SK-N-MC (cell line): ENCODE measurements around the gene AKT1.

Source experiments
- DNase-seq: peaks from one replicate; pipeline ENCODE4 v3.0.0-alpha.2; 2011; ENCODE audit warnings: low read depth, low spot score
- H3K27ac ChIP-seq: fragments of 200-600 bp; sonication (generic); 2 replicates; pipeline ENCODE4 v1.5.1; 2016; ENCODE audit warnings: mixed run types
- H3K36me3 ChIP-seq: fragments of 200-600 bp; sonication (generic); 2 replicates; pipeline ENCODE4 v1.6.1; 2017; ENCODE audit warnings: antibody characterized with exemption, low read length, mixed read lengths; ENCODE audit not compliant: insufficient read depth
- H3K4me3 ChIP-seq: fragments of 200-600 bp; sonication (generic); 2 replicates; pipeline ENCODE4 v1.5.1; 2016
- H3K9ac ChIP-seq: fragments of 200-600 bp; sonication (generic); 2 replicates; pipeline ENCODE4 v1.8.0; 2017; ENCODE audit warnings: mixed run types, mixed read lengths; ENCODE audit not compliant: insufficient read length
- H3K9me3 ChIP-seq: fragments of 200-600 bp; sonication (generic); 2 replicates; pipeline ENCODE4 v1.6.1; 2017; ENCODE audit warnings: low read depth, mild to moderate bottlenecking, antibody characterized with exemption, low read length, moderate library complexity, mixed read lengths
- EZH2 ChIP-seq: fragments of 200-600 bp; sonication (generic); IDR thresholded peaks from one replicate; pipeline ENCODE4 v1.6.1; 2017; ENCODE audit warnings: antibody characterized with exemption
- FOXP2 ChIP-seq: optimal IDR thresholded peaks from 2 replicates; pipeline ENCODE3; 2011; ENCODE audit warnings: mild to moderate bottlenecking, moderate library complexity; ENCODE audit not compliant: insufficient read depth; ENCODE audit errors: extremely low read length, control extremely low read depth
- POLR2AphosphoS5 ChIP-seq: IDR thresholded peaks from 2 replicates; pipeline ENCODE4 v1.6.1; 2012; ENCODE audit warnings: mild to moderate bottlenecking, low read depth, low read length, borderline replicate concordance

AKT1 gene

DNA sequence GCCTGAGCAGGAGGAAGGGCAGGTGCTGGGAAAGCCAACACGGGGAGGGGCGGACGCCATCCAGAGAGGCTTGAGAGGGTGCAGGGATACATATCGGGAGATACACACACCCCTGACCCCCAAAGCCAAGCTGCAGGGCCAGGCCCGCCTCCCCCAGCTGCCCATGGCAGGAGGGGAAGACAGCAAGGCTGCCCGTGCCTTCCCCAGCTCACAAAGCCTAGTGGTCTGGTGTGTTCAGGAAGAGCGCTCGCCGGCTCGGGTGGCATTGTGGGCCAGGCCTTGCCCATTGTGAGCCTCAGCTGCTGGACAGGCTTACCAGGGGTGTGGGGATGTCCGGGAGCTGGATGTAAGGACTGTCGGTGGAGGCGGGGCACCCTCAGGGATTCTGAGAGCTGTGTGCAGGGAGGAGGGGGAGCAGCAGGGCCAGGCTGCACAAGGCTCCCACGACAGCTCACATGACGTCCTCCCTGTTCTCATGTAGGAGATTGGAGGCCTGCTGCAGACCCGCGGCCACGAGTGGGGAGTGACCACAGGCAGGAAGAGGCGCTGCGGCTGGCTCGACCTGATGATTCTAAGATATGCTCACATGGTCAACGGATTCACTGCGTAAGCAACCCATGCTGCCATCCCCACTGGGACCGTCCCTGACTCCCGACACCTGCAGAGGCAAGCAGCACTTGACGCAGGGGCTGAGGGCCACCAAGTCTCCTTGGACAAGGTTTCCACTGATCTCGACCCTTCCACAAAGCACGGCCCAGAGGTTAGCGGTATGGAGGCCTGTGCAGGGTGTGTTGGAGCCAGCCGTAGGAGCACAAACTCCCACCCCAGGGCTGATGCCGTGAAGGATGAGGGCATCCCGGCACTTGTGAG, 52.7 kb downstream of the AKT1 start:
- Histone ChIP-seq H3K4me3 (no peak overlapping the region), H3K27ac (no peak overlapping the region), H3K9ac (no peak overlapping the region), H3K36me3 (no peaks in the 10 kb centered on the region), H3K9me3 (no peaks in the 10 kb centered on the region)
- no peak for DNase-seq
- TF ChIP-seq FOXP2, result no peak

- H3K27ac ChIP-seq, result no peak overlapping the region
- H3K4me3 ChIP-seq, result no peak overlapping the region
- H3K9me3 ChIP-seq, result no peaks in the 10 kb centered on the region
- H3K36me3 ChIP-seq, result no peaks in the 10 kb centered on the region
- TF ChIP-seq EZH2 (no peak), POLR2AphosphoS5 (no peak), FOXP2 (no peak)
- H3K9ac ChIP-seq, result no peak overlapping the region
- no peak for DNase-seq
Measured at GRCh38 chr14:104741803-104742251, 53.7 kb downstream of the AKT1 start.

DNA sequence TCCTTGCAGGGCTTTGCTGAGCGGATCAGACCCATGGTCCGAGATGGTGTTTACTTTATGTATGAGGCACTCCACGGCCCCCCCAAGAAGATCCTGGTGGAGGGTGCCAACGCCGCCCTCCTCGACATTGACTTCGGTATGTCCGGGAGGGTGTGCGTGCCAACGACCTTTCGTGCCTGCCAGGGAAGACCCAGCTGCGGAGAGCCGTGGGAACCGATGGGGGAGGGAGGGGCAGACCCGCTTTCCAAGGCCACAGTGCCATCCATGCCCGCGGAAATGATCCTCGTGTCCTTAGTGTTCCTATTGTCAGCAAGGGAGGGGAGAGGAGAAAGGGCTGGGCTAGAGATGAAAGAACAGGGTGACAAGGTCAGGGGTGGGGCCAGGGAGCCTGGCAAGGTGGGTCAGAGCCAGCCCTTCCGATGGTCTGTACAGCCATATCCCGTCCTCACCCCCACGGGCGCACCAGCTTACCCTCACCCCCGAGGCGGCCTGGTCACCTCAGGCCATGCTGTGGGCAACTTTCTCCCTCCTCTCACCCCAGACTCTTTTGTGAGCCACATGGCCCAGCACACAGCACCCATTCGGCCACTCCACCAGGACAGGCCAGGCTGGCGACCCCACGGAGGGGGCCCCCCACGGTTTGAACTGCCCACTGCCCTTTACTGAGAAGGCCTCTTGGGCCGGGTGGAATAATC, 54.3 kb downstream of the AKT1 start:
- Histone ChIP-seq H3K36me3 (no peaks in the 10 kb centered on the region), H3K9ac (no peak overlapping the region), H3K27ac (no peak overlapping the region), H3K9me3 (no peaks in the 10 kb centered on the region), H3K4me3 (no peak overlapping the region)
- no peak for DNase-seq
- TF ChIP-seq POLR2AphosphoS5 (no peak), EZH2 (no peak), FOXP2 (no peak)

GRCh38 chr14:104739546-104740516, 55.7 kb downstream of the AKT1 start:
- H3K9ac ChIP-seq, result no peak overlapping the region
- DNase-seq, result no peak
- no peak overlapping the region for H3K27ac ChIP-seq
- TF ChIP-seq POLR2AphosphoS5 (no peak), EZH2 (no peak), FOXP2 (no peak)
- H3K4me3 ChIP-seq, result no peak overlapping the region
- no peaks in the 10 kb centered on the region for H3K36me3 ChIP-seq
- no peaks in the 10 kb centered on the region for H3K9me3 ChIP-seq

DNA sequence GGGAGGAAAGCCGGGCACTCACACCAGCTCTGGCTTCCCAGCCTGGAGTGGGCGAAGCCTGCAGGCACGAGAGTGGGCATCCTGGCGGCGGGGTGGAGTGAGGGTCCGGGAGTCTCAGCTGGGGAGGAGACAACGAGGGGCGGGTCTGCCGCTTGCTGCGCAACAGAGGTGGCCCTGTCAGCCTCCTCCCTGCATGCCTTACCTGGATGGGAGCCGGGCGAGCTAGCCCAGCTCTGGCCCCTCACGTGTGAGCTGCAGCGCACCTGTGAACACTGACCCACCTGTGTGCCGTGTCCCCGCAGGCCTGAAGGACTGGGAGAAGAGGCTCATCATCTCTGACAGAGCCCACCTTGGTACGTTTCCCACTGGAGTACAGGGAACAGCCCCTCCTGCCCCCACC, 56.5 kb downstream of the AKT1 start:
- H3K9me3 ChIP-seq, result no peaks in the 10 kb centered on the region
- no peak for TF ChIP-seq EZH2
- no peak overlapping the region for H3K4me3 ChIP-seq
- no peak overlapping the region for H3K27ac ChIP-seq
- no peak overlapping the region for H3K9ac ChIP-seq
- no peaks in the 10 kb centered on the region for H3K36me3 ChIP-seq
- DNase-seq, result no peak

DNA sequence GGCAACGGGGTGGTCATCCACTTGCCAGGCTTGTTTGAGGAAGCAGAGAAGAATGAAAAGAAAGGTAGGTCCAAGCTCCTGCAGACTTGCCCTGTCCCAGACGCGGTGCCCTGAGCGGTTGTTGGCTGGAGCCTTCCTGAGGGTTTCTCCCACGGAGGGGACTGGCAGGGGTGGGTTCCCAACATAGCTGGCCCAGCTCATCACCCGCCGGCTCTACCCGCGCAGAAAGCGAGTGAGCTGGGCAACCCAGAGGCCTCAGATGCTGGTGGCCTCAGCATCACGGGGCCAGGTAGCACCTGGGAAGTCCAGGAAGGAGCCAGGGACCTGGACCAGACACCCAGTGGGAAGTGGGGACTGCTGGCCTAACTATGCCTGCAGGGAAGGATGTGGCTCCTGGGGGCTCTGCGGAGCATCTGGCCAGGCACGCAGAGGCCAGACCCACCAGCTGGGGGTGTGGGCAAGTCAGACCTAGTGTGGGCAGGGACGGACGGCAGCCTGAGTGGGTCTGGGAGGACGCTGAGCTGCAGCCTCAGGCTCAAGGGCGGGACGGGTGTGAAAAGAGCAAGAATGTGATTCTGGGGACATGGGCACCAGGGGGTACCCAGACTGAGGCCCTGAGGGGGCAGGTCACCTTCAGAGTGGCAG, 57.1 kb downstream of the AKT1 start:
- Histone ChIP-seq H3K4me3 (no peak overlapping the region), H3K27ac (no peak overlapping the region), H3K9ac (no peak overlapping the region), H3K9me3 (no peaks in the 10 kb centered on the region), H3K36me3 (no peaks in the 10 kb centered on the region)
- TF ChIP-seq FOXP2, result no peak
- no peak for TF ChIP-seq POLR2AphosphoS5
- no peak for TF ChIP-seq EZH2
- DNase-seq, result no peak

- H3K9me3 ChIP-seq, result no peaks in the 10 kb centered on the region
- H3K4me3 ChIP-seq, result no peak overlapping the region
- no peak for DNase-seq
- TF ChIP-seq POLR2AphosphoS5, result no peak
- no peak for TF ChIP-seq FOXP2
- TF ChIP-seq EZH2, result no peak
- no peaks in the 10 kb centered on the region for H3K36me3 ChIP-seq
- H3K27ac ChIP-seq, result no peak overlapping the region
- no peak overlapping the region for H3K9ac ChIP-seq
Measured at GRCh38 chr14:104735830-104736642, 59.5 kb downstream of the AKT1 start.
